HEK293 (cell line): ENCODE data around the gene PRDX2.

Experiments used
- CTCF ChIA-PET: fragments of 350-600 bp; formaldehyde crosslinking; extraction: SDS; loops from one replicate; lab custom pipeline; 2021; ENCODE audit warnings: antibody characterized with exemption; lab: Yijun Ruan, JAX
- POLR2A ChIA-PET: fragments of 300-600 bp; formaldehyde crosslinking; extraction: SDS; loops from one replicate; lab custom pipeline; 2020; ENCODE audit warnings: antibody characterized with exemption, inconsistent platforms; lab: Yijun Ruan, JAX
- H3K27ac ChIP-seq: fragments of 200-500 bp; sonication (Bioruptor generic); 2 replicates; pipeline ENCODE4 v1.5.1; 2014; ENCODE audit warnings: low read depth, low read length, control low read depth, inconsistent platforms; ENCODE audit errors: extremely low read depth
- H3K36me3 ChIP-seq, 2 experiments: fragments of 200-500 bp in 1 of 2; sonication (Bioruptor generic) in 1 of 2; 1 replicate in 1 of 2; 2 replicates in 1 of 2; pipeline ENCODE4 v1.5.1; 2014 to 2017; ENCODE audit warnings: inconsistent platforms in 2 of 2, low read length in 2 of 2; ENCODE audit not compliant: control insufficient read depth in 2 of 2, insufficient read depth in 1 of 2
- H3K4me1 ChIP-seq: fragments of 200-500 bp; sonication (Bioruptor generic); 2 replicates; pipeline ENCODE4 v1.5.1; 2014; ENCODE audit warnings: mild to moderate bottlenecking, low read length, inconsistent platforms; ENCODE audit not compliant: control insufficient read depth, insufficient read depth
- H3K4me3 ChIP-seq: 2 replicates; pipeline ENCODE4 v1.5.1; 2011; ENCODE audit warnings: low read depth, mild to moderate bottlenecking, control low read depth, low read length, moderate library complexity
- H3K9me3 ChIP-seq: fragments of 200-500 bp; sonication (Bioruptor generic); 2 replicates; pipeline ENCODE4 v1.5.1; 2014; ENCODE audit warnings: low read depth, low read length, inconsistent platforms; ENCODE audit not compliant: control insufficient read depth, insufficient read depth
- GLI2 ChIP-seq: fragments of 450-650 bp; formaldehyde crosslinking; IDR thresholded peaks from 2 replicates; pipeline ENCODE4; 2017; ENCODE audit warnings: missing biosample characterization, missing genetic modification characterization, low read depth, borderline replicate concordance
- GLIS2 ChIP-seq: fragments of 450-650 bp; formaldehyde crosslinking; IDR thresholded peaks from 2 replicates; pipeline ENCODE4 v1.5.1; 2016; ENCODE audit warnings: missing biosample characterization, missing genetic modification characterization
- KLF1 ChIP-seq: fragments of 450-650 bp; formaldehyde crosslinking; IDR thresholded peaks from 2 replicates; pipeline ENCODE4 v1.5.1; 2016; ENCODE audit warnings: missing biosample characterization, missing genetic modification characterization
- PATZ1 ChIP-seq: fragments of 450-650 bp; formaldehyde crosslinking; IDR thresholded peaks from 2 replicates; pipeline ENCODE4 v1.5.1; 2016; ENCODE audit warnings: missing biosample characterization, missing genetic modification characterization
- PRDM10 ChIP-seq: fragments of 450-650 bp; formaldehyde crosslinking; IDR thresholded peaks from 2 replicates; pipeline ENCODE4 v1.5.1; 2016; ENCODE audit warnings: missing biosample characterization, missing genetic modification characterization
- REPIN1 ChIP-seq: fragments of 450-650 bp; formaldehyde crosslinking; IDR thresholded peaks from 2 replicates; pipeline ENCODE4 v1.5.1; 2017; ENCODE audit warnings: missing biosample characterization, missing genetic modification characterization, low read depth
- REST ChIP-seq: fragments of 450-650 bp; formaldehyde crosslinking; IDR thresholded peaks from 2 replicates; pipeline ENCODE4 v1.5.1; 2016; ENCODE audit warnings: missing biosample characterization, missing genetic modification characterization
- ZBTB10 ChIP-seq: fragments of 450-650 bp; formaldehyde crosslinking; IDR thresholded peaks from 2 replicates; pipeline ENCODE4 v1.5.1; 2016; ENCODE audit warnings: missing biosample characterization, missing genetic modification characterization
- ZBTB20 ChIP-seq: fragments of 450-650 bp; formaldehyde crosslinking; IDR thresholded peaks from 2 replicates; pipeline ENCODE4 v1.5.1; 2016; ENCODE audit warnings: missing biosample characterization, missing genetic modification characterization
- ZBTB26 ChIP-seq: fragments of 450-650 bp; formaldehyde crosslinking; optimal IDR thresholded peaks from 2 replicates; pipeline ENCODE3; 2016; ENCODE audit warnings: missing biosample characterization, mild to moderate bottlenecking, missing genetic modification characterization
- ZBTB7A ChIP-seq: fragments of 450-650 bp; formaldehyde crosslinking; IDR thresholded peaks from 2 replicates; pipeline ENCODE4 v1.5.1; 2016; ENCODE audit warnings: low read depth, missing biosample characterization, missing genetic modification characterization
- ZFHX2 ChIP-seq: fragments of 450-650 bp; formaldehyde crosslinking; conservative IDR thresholded peaks from 2 replicates; pipeline ENCODE4 v1.5.1; 2016; ENCODE audit warnings: missing biosample characterization, missing genetic modification characterization
- ZNF132 ChIP-seq: fragments of 450-650 bp; formaldehyde crosslinking; IDR thresholded peaks from 2 replicates; pipeline ENCODE4 v1.5.1; 2017; ENCODE audit warnings: missing biosample characterization, missing genetic modification characterization, borderline replicate concordance
- ZNF23 ChIP-seq: fragments of 450-650 bp; formaldehyde crosslinking; IDR thresholded peaks from 2 replicates; pipeline ENCODE4 v1.5.1; 2016; ENCODE audit warnings: missing biosample characterization, missing genetic modification characterization, borderline replicate concordance
- ZNF280D ChIP-seq: fragments of 450-650 bp; formaldehyde crosslinking; IDR thresholded peaks from 2 replicates; pipeline ENCODE4 v1.5.1; 2016; ENCODE audit warnings: missing biosample characterization, missing genetic modification characterization
- ZNF366 ChIP-seq: fragments of 450-650 bp; formaldehyde crosslinking; conservative IDR thresholded peaks from 2 replicates; pipeline ENCODE4 v1.5.1; 2016; ENCODE audit warnings: missing biosample characterization, missing genetic modification characterization
- ZNF560 ChIP-seq: fragments of 450-650 bp; formaldehyde crosslinking; IDR thresholded peaks from 2 replicates; pipeline ENCODE4 v1.5.1; 2017; ENCODE audit warnings: missing biosample characterization, missing genetic modification characterization, borderline replicate concordance
- ZNF677 ChIP-seq: fragments of 450-650 bp; IDR thresholded peaks from 2 replicates; pipeline ENCODE4 v1.5.0; 2018; ENCODE audit warnings: missing biosample characterization, mild to moderate bottlenecking, missing genetic modification characterization, moderate library complexity
- ZNF701 ChIP-seq: fragments of 450-650 bp; formaldehyde crosslinking; IDR thresholded peaks from 2 replicates; pipeline ENCODE4 v1.5.1; 2016; ENCODE audit warnings: missing biosample characterization, missing genetic modification characterization

The PRDX2 gene

GRCh38 chr19:12838182-12838885 lies 36.7 kb upstream of the PRDX2 start, which contains the start of gene MAST1:
TSS of gene MAST1 (plus strand) at chr19:12838515. CDS start at chr19:12838573, 58 bp downstream.
- no peak within 1 kb of the TSS for H3K27ac ChIP-seq
- ChIA-PET CTCF (interaction anchor here (0.7 to 1.8 kb wide), 4 partner anchors 9 to 78 kb away, joined by 5 to 13 read pairs (median 6); no protein-coding TSS in a partner anchor), POLR2A (no interaction called here)
- H3K4me1 ChIP-seq: 0 out of 2 replicates have a peak, but pooled peaks cover under 1% of the 10 kb centered on the region
- H3K36me3 ChIP-seq: no peaks in the 10 kb centered on the region
- H3K4me3 ChIP-seq: peak within 1 kb of the TSS; percentile 49
- H3K9me3 ChIP-seq: no peaks in the 10 kb centered on the region
- peak; percentile 66 for TF ChIP-seq PATZ1 (tag by site-specific recombination)
- TF ChIP-seq ZBTB7A (tag by site-specific recombination): no peak
- no peak for TF ChIP-seq ZNF701
- no peak for TF ChIP-seq REST (tag by site-specific recombination)
- TF ChIP-seq ZNF280D: no peak
- peak; percentile 44 for TF ChIP-seq KLF1
- no peak for TF ChIP-seq ZBTB10 (tag by site-specific recombination)
- no peak for TF ChIP-seq REPIN1
- TF ChIP-seq ZNF132 (tag by site-specific recombination): no peak
- TF ChIP-seq ZNF366: no peak
- TF ChIP-seq ZNF560 (tag by site-specific recombination): peak; percentile 29; the same call in 1 of the 2 replicates
- TF ChIP-seq PRDM10 (tag by site-specific recombination): peak; percentile 77
- TF ChIP-seq ZNF677 (tag by site-specific recombination): 0 out of 2 replicates have a peak, but pooled peaks have one; percentile 17
- TF ChIP-seq GLIS2 (tag by site-specific recombination): 0 out of 2 replicates have a peak, but pooled peaks have one; percentile 30
- peak; percentile 63 for TF ChIP-seq ZBTB26 (tag by site-specific recombination)
- no peak for TF ChIP-seq ZNF23 (tag by site-specific recombination)
- no peak for TF ChIP-seq GLI2 (tag by site-specific recombination)
- peak; percentile 7; the same call in 1 of the 2 replicates for TF ChIP-seq ZBTB20 (tag by site-specific recombination)
- TF ChIP-seq ZFHX2 (tag by site-specific recombination): peak; percentile 59
